Measurements from ENCODE around the gene SDHAF2.

SDHAF2 gene

DNA sequence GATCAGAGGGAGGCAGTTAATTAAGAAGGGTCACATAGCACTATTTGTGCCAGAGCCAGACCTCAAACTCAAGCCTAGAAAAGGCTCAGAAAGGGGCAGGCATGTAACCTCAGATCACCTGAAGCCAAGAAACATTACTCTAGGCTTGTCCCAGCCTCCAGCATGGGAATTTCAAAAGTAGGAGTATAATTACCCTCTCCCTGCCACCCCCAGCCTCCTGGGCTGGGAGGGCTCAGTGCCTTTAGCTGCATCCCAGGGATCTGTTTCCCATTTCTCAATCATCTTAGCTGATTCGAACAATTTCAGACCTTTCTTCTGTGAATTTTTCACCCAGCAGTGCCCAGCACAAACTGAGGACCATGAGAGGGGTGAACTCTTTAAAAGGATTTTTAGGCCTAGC, 45.5 kb downstream of the SDHAF2 start:
- Histone ChIP-seq H3K4me2 (ENCODE audit: low read depth, low read length, poor library complexity, severe bottlenecking) (no peak overlapping the region), H3K79me2 (ENCODE audit: insufficient read depth, low read length) (no peaks in the 10 kb centered on the region), H2AFZ (ENCODE audit: low read depth, low read length, severe bottlenecking) (no peak overlapping the region), H3K9me2 (replicated peaks; ENCODE audit: insufficient read depth, low read length) (no peaks in the 10 kb centered on the region), H3K4me3 (ENCODE audit: insufficient read depth, low read length, poor library complexity, severe bottlenecking) (no peak overlapping the region), H3K9ac (ENCODE audit: low read length) (no peak overlapping the region), H4K20me1 (ENCODE audit: low read depth, low read length) (no peaks in the 10 kb centered on the region), H3F3A (ENCODE audit: insufficient read depth) (no peaks in the 10 kb centered on the region), H3K9me3 (ENCODE audit: insufficient read depth, low read length) (no peaks in the 10 kb centered on the region), H3K27ac (ENCODE audit: low read depth, low read length) (no peak overlapping the region), H3K27me3 (ENCODE audit: low read length) (no peaks in the 10 kb centered on the region), H3K36me3 (ENCODE audit: low read length) (no peaks in the 10 kb centered on the region)
- TF ChIP-seq EZH2phosphoT487 (conservative IDR thresholded peaks at IDR 0.05; ENCODE audit: low read length): no peak
- TF ChIP-seq, protein P1, sequence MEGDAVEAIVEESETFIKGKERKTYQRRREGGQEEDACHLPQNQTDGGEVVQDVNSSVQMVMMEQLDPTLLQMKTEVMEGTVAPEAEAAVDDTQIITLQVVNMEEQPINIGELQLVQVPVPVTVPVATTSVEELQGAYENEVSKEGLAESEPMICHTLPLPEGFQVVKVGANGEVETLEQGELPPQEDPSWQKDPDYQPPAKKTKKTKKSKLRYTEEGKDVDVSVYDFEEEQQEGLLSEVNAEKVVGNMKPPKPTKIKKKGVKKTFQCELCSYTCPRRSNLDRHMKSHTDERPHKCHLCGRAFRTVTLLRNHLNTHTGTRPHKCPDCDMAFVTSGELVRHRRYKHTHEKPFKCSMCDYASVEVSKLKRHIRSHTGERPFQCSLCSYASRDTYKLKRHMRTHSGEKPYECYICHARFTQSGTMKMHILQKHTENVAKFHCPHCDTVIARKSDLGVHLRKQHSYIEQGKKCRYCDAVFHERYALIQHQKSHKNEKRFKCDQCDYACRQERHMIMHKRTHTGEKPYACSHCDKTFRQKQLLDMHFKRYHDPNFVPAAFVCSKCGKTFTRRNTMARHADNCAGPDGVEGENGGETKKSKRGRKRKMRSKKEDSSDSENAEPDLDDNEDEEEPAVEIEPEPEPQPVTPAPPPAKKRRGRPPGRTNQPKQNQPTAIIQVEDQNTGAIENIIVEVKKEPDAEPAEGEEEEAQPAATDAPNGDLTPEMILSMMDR (IDR thresholded peaks at IDR 0.05; ENCODE audit: insufficient read depth, low read length, poor library complexity, severe bottlenecking): no peak

DNA sequence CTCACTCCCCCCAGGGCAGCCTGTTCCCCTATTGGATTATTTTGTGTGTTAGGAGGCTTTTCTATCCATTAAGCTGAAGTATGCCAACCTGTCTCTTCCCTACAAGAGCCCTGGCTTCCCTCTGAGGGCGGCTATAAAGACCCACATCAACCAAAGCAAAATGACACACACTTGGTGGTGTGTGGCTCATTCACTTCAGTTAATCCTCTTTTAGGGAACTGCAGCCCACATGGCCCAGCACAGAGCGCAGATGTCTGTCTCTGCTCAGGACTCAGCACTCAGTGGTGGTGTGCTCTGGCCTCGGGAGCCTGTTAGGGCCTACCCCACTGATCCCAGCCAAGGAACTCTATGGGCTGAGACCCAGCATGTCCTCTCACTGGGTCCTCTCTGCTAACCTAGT, 46.4 kb downstream of the SDHAF2 start:
- H3K27me3 ChIP-seq (ENCODE audit: low read length): no peaks in the 10 kb centered on the region
- TF ChIP-seq EZH2phosphoT487 (conservative IDR thresholded peaks at IDR 0.05; ENCODE audit: low read length): no peak
- TF ChIP-seq, protein P1 (IDR thresholded peaks at IDR 0.05; ENCODE audit: insufficient read depth, low read length, poor library complexity, severe bottlenecking): no peak
- no peaks in the 10 kb centered on the region for H3F3A ChIP-seq (ENCODE audit: insufficient read depth)
- H3K4me3 ChIP-seq (ENCODE audit: insufficient read depth, low read length, poor library complexity, severe bottlenecking): no peak overlapping the region
- H3K4me2 ChIP-seq (ENCODE audit: low read depth, low read length, poor library complexity, severe bottlenecking): no peak overlapping the region
- H3K36me3 ChIP-seq (ENCODE audit: low read length): no peaks in the 10 kb centered on the region
- H3K79me2 ChIP-seq (ENCODE audit: insufficient read depth, low read length): no peaks in the 10 kb centered on the region
- no peaks in the 10 kb centered on the region for H4K20me1 ChIP-seq (ENCODE audit: low read depth, low read length)
- no peak overlapping the region for H3K27ac ChIP-seq (ENCODE audit: low read depth, low read length)
- H3K9me2 ChIP-seq (replicated peaks; ENCODE audit: insufficient read depth, low read length): no peaks in the 10 kb centered on the region
- no peaks in the 10 kb centered on the region for H3K9me3 ChIP-seq (ENCODE audit: insufficient read depth, low read length)
- H3K9ac ChIP-seq (ENCODE audit: low read length): no peak overlapping the region
- H2AFZ ChIP-seq (ENCODE audit: low read depth, low read length, severe bottlenecking): no peak overlapping the region

DNA sequence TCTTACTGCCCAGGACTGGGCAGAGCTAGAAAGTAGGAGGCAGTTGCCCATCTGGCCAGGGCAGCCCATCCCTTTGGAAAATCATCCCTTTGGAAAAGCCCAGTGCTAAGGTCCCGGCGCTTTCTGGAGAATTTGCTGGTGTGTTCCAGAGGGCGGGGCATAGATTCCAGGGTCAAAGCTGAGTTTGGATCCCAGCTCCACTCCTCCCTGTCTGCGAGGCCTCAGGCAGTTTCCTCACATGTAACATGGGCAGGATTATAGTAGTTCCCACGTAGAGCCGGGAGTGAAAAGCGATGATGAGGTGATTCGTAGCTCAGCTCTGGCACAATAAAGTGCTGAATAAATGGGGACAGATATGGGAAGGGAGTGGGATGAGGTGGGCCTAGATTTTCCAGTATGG, 47.2 kb downstream of the SDHAF2 start:
- no peaks in the 10 kb centered on the region for H4K20me1 ChIP-seq (ENCODE audit: low read depth, low read length)
- no peaks in the 10 kb centered on the region for H3K9me3 ChIP-seq (ENCODE audit: insufficient read depth, low read length)
- no peak overlapping the region for H3K27ac ChIP-seq (ENCODE audit: low read depth, low read length)
- H3K4me2 ChIP-seq (ENCODE audit: low read depth, low read length, poor library complexity, severe bottlenecking): no peak overlapping the region
- H3K79me2 ChIP-seq (ENCODE audit: insufficient read depth, low read length): no peaks in the 10 kb centered on the region
- no peaks in the 10 kb centered on the region for H3F3A ChIP-seq (ENCODE audit: insufficient read depth)
- no peaks in the 10 kb centered on the region for H3K27me3 ChIP-seq (ENCODE audit: low read length)
- no peak overlapping the region for H3K4me3 ChIP-seq (ENCODE audit: insufficient read depth, low read length, poor library complexity, severe bottlenecking)
- no peaks in the 10 kb centered on the region for H3K36me3 ChIP-seq (ENCODE audit: low read length)
- H3K9ac ChIP-seq (ENCODE audit: low read length): no peak overlapping the region
- H3K9me2 ChIP-seq (replicated peaks; ENCODE audit: insufficient read depth, low read length): no peaks in the 10 kb centered on the region
- no peak overlapping the region for H2AFZ ChIP-seq (ENCODE audit: low read depth, low read length, severe bottlenecking)
- TF ChIP-seq, protein P1 (IDR thresholded peaks at IDR 0.05; ENCODE audit: insufficient read depth, low read length, poor library complexity, severe bottlenecking): no peak
- no peak for TF ChIP-seq EZH2phosphoT487 (conservative IDR thresholded peaks at IDR 0.05; ENCODE audit: low read length)
